ENCODE measurements around the gene BEGAIN.

Gene BEGAIN

GRCh38 chr14:100626614-100627013 is 39.4 kb upstream of the BEGAIN start:
- DNase-seq (no peak), ATAC-seq (ENCODE audit: insufficient read depth, low read depth) (no peak)
- H3K4me2 ChIP-seq (ENCODE audit: insufficient read depth, low read length), result no peak overlapping the region
- no peaks in the 10 kb centered on the region for H3K9me3 ChIP-seq (ENCODE audit: insufficient read depth, low read length, severe bottlenecking)
- no peaks in the 10 kb centered on the region for H3K27me3 ChIP-seq (ENCODE audit: insufficient read depth, low read length, poor library complexity)
- no peak overlapping the region for H2AFZ ChIP-seq (ENCODE audit: low read depth, low read length)
- H3K79me2 ChIP-seq (ENCODE audit: insufficient read depth, low read length), result no peaks in the 10 kb centered on the region
- no peak overlapping the region for H3K27ac ChIP-seq (ENCODE audit: low read length)
- peaks cover 16% of the 10 kb centered on the region for H3K4me1 ChIP-seq (ENCODE audit: insufficient read depth, low read length)
- H3K36me3 ChIP-seq (ENCODE audit: insufficient read depth, low read length), result no peaks in the 10 kb centered on the region
- TF ChIP-seq EZH2 (IDR thresholded peaks at IDR 0.05; ENCODE audit: borderline replicate concordance, low read depth, low read length, severe bottlenecking) (no peak), CTCF (IDR thresholded peaks at IDR 0.05; ENCODE audit: borderline replicate concordance, extremely low read depth, low read length, poor library complexity, severe bottlenecking) (no peak)
- H3K4me3 ChIP-seq (ENCODE audit: low read depth in 1 of 2, low read length in 2 of 2), result no peak overlapping the region
- H4K20me1 ChIP-seq (ENCODE audit: insufficient read depth, low read length), result no peaks in the 10 kb centered on the region
- no peak overlapping the region for H3K9ac ChIP-seq (ENCODE audit: low read depth, low read length)

- ATAC-seq (ENCODE audit: insufficient read depth, low read depth), result no peak
- H3K4me1 ChIP-seq (ENCODE audit: insufficient read depth, low read length), result peaks cover 10% of the 10 kb centered on the region
- H3K9ac ChIP-seq (ENCODE audit: low read depth, low read length), result no peak overlapping the region
- no peaks in the 10 kb centered on the region for H4K20me1 ChIP-seq (ENCODE audit: insufficient read depth, low read length)
- H3K9me3 ChIP-seq (ENCODE audit: insufficient read depth, low read length, severe bottlenecking), result no peaks in the 10 kb centered on the region
- no peak overlapping the region for H2AFZ ChIP-seq (ENCODE audit: low read depth, low read length)
- H3K27ac ChIP-seq (ENCODE audit: low read length), result no peak overlapping the region
- TF ChIP-seq EZH2 (IDR thresholded peaks at IDR 0.05; ENCODE audit: borderline replicate concordance, low read depth, low read length, severe bottlenecking) (no peak), CTCF (IDR thresholded peaks at IDR 0.05; ENCODE audit: borderline replicate concordance, extremely low read depth, low read length, poor library complexity, severe bottlenecking) (no peak)
- no peak overlapping the region for H3K4me2 ChIP-seq (ENCODE audit: insufficient read depth, low read length)
- no peaks in the 10 kb centered on the region for H3K79me2 ChIP-seq (ENCODE audit: insufficient read depth, low read length)
- H3K36me3 ChIP-seq (ENCODE audit: insufficient read depth, low read length), result no peaks in the 10 kb centered on the region
- H3K4me3 ChIP-seq (ENCODE audit: low read depth in 1 of 2, low read length in 2 of 2), result no peak overlapping the region
- DNase-seq, result no peak
- H3K27me3 ChIP-seq (ENCODE audit: insufficient read depth, low read length, poor library complexity), result no peaks in the 10 kb centered on the region
These were observed 36.7 kb upstream of the BEGAIN start for GRCh38 chr14:100623961-100624360.

- Histone ChIP-seq H3K27ac (ENCODE audit: low read length) (no peak overlapping the region; the same call in 1 of the 2 replicates), H3K27me3 (ENCODE audit: insufficient read depth, low read length, poor library complexity) (no peaks in the 10 kb centered on the region), H3K4me1 (ENCODE audit: insufficient read depth, low read length) (peaks cover 14% of the 10 kb centered on the region), H3K9ac (ENCODE audit: low read depth, low read length) (no peak overlapping the region), H3K79me2 (ENCODE audit: insufficient read depth, low read length) (no peaks in the 10 kb centered on the region), H2AFZ (ENCODE audit: low read depth, low read length) (no peak overlapping the region), H3K36me3 (ENCODE audit: insufficient read depth, low read length) (no peaks in the 10 kb centered on the region), H3K4me3 (ENCODE audit: low read depth in 1 of 2, low read length in 2 of 2) (no peak overlapping the region), H3K4me2 (ENCODE audit: insufficient read depth, low read length) (no peak overlapping the region), H3K9me3 (ENCODE audit: insufficient read depth, low read length, severe bottlenecking) (no peaks in the 10 kb centered on the region), H4K20me1 (ENCODE audit: insufficient read depth, low read length) (no peaks in the 10 kb centered on the region)
- ATAC-seq (ENCODE audit: insufficient read depth, low read depth), result no peak
- DNase-seq, result no peak
- TF ChIP-seq EZH2 (IDR thresholded peaks at IDR 0.05; ENCODE audit: borderline replicate concordance, low read depth, low read length, severe bottlenecking) (no peak), CTCF (IDR thresholded peaks at IDR 0.05; ENCODE audit: borderline replicate concordance, extremely low read depth, low read length, poor library complexity, severe bottlenecking) (no peak)
These were observed 36.3 kb upstream of the BEGAIN start for GRCh38 chr14:100623557-100623956.

Data from DND-41 (cell line).